HG03521 (cell line): ENCODE measurements around the gene STOX1.
A peak's percentile ranks its signal among the peaks of the same experiment; 100 is the strongest.
"Not testable (repeated sequence)": the region's sequence is repeated elsewhere in the genome, so short reads cannot be mapped to it uniquely, and the experiment has no call there.

Source experiments
- ATAC-seq: cut with Tn5 transposase; IDR thresholded peaks from one replicate; pipeline ENCODE4 v1.9.1; 2021; ENCODE audit warnings: mild to moderate bottlenecking, moderate library complexity; ENCODE audit not compliant: unreplicated experiment

The STOX1 gene

DNA sequence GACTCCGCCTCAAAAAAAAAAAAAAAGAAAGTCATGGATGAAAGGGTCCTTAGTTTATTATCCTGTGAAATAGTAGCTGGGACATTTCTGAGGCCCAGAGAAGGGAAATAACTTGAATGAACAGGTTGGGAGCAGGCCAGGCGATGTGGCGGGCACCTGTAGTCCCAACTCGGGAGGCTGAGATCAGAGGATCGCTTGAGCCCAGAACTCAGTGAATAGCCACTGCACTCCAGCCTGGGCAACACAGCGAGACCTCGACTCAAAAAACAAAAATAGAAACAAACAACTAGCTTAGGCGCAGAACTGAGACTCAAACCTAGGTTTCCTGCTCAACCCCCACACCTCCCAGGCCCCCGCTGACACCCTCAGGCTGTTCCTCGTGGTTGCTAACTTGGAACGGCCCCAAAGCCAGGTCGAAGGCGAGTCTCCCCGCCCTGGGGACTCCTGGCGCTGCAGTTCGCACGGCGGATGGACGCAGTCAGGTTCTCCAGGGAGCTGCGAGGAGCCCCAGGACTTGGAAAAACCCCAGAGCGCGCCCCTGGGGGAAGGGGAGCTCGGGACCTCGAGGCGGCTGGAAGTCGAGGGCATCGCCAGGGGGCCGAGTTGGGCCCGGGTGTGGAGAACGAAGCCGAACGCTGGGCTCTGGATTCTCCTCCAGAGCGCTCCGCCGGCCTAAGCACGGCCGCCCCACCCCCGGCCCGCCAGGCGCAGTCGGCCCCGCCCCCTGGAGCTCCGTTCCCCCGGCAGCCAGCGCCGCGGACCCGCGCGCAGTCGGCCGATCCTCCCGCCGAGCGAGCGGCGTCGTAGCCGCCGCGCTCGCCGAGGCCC is at the start of gene STOX1:
Gene STOX1 (plus strand): TSS at position 768 of the 828 bp plus-strand sequence. CDS start 93 bp downstream, outside the sequence.
- peak; percentile 64 for ATAC-seq

DNA sequence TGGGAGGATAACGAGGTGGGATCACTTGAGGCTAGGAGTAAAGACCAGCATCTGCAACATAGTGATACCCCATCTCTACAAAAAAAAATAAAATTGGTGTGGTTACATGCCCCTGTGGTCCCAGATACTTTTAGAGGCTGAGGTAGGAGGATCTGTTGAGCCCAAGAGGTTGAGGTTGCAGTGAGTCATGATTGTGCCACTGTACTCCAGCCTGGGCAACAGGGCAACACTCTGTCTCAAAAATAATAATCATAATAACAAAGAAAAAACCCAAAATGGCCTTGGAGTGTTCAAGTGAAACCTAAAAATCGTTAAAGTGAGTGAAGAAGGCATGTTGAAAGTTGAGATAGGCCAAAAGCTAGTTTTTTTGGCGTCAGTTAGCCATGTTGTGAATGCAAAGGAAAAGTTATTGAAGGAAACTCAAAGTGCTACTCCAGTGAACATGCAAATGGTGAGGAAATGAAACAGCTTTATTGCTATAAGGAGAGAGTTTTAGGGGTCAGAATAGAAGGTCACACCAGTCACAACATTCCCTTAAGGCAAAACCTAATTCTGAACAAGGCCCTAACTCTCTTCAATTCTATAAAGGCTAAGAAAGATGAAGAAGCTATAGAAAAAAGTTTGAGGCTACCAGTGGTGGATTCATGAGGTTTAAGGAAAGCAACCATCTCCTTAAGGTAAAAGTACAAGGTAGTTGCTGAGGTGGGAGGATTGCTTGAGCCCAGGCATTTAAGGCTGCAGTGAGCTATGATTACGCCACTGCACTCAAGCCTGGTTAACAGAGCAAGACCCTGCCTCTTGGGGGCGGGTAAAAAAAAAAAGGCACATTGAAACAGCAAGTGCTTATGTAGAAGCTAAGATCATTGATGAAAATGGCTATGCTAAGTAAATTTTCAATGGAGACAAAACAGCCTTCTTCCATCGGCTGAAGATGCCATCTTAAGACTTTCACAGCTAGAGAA is 45.4 kb upstream of the STOX1 start:
- no peak for ATAC-seq

GRCh38 chr10:68784476-68784875 is 42.9 kb upstream of the STOX1 start:
- ATAC-seq, result no peak

GRCh38 chr10:68787813-68788212 is 39.5 kb upstream of the STOX1 start:
- no peak for ATAC-seq

GRCh38 chr10:68790476-68790875 is 36.9 kb upstream of the STOX1 start:
- no peak for ATAC-seq

- no peak for ATAC-seq
Measured at GRCh38 chr10:68792115-68792514, 35.2 kb upstream of the STOX1 start.

GRCh38 chr10:68795886-68796532 is 31.3 kb upstream of the STOX1 start:
- ATAC-seq, result no peak

- no peak for ATAC-seq
Measured at GRCh38 chr10:68796605-68797004, 30.7 kb upstream of the STOX1 start.

DNA sequence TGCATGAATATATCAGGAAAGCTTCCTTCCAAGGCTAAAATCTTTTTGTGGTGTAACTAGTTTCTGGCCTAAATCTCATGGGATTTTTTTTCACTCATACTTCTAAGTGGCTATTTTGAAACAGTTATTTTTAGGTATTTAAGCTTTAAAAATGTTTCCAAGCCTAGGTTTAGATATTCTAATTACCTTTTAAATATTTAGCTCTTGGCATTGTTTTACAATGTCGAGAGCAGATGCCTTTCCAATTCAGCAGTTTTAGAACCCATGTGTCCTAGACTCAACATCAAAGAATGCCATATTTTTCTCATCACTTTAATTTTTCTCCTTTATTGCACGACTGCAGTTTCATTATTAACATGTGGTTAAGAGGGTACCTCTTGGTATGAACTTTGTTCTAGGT is 27.1 kb upstream of the STOX1 start:
- no peak for ATAC-seq

- ATAC-seq, result no peak
Measured at GRCh38 chr10:68804692-68805091, 22.6 kb upstream of the STOX1 start.

DNA sequence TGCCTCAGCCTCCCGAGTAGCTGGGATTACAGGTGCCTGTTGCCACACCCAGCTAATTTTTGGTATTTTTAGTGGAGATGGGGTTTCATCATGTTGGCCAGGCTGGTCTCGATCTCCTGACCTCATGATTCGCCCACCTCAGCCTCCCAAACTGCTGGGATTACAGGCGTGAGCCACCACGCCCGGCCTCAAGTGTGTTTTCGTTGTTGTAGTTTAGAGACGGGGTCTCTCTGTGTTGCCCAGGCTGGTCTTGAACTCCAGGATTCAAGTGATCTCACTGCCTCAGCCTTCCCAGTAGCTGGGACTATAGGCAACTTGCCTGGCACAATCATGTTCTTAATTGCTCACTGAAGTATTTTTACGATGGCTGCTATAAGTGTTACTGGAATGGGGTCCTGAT is 16.5 kb upstream of the STOX1 start:
- ATAC-seq, result not testable (repeated sequence)

GRCh38 chr10:68811314-68812009 is 15.9 kb upstream of the STOX1 start:
- ATAC-seq, result no peak

DNA sequence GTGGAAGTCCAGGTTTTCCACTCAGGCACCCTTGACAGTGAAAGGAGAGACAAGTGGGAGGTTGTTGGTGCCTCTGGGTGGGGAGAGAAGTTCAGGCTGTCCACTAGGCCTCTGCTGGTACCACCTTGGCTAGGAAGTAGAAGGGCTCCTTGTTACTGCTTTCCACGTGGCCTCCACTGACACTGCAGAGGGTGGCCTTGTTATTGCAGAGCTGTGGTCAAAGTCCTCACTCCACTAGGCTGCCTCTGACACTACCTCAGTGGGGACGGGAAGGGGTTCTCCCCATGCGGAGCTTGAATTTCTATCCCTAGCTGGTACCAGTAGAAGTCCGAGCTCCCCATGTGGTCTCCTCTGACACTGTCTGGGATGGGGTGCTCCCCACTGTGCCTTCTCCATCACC is 14.9 kb upstream of the STOX1 start:
- no peak for ATAC-seq

DNA sequence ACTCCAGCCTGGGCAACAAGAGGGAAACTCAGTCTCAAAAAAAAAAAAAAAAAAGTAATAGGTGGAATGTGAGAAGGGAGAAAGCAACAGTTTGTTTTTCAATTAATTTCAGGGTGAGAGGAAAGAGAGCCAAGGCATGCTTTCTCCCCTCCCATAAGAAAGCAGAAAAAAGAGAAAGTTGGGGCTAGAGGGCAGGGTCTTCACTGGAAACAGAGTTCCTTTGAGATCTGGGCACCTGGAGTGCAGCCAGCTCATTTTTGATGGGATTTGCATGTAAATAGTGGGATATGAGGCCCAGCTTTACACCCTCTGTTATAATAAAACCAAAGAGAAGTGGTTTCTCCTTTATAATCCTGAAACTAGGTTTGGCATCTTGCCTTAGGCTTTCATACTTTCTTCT is 13.8 kb upstream of the STOX1 start:
- no peak for ATAC-seq

GRCh38 chr10:68816796-68817412 is 10.4 kb upstream of the STOX1 start:
- ATAC-seq, result no peak

- not testable (repeated sequence) for ATAC-seq
Measured at GRCh38 chr10:68820359-68820758, 7.0 kb upstream of the STOX1 start.

GRCh38 chr10:68822626-68823025 is 4.7 kb upstream of the STOX1 start:
- not testable (repeated sequence) for ATAC-seq

GRCh38 chr10:68827592-68827959 is 245 bp downstream of the STOX1 start:
- ATAC-seq, result not testable (repeated sequence)

DNA sequence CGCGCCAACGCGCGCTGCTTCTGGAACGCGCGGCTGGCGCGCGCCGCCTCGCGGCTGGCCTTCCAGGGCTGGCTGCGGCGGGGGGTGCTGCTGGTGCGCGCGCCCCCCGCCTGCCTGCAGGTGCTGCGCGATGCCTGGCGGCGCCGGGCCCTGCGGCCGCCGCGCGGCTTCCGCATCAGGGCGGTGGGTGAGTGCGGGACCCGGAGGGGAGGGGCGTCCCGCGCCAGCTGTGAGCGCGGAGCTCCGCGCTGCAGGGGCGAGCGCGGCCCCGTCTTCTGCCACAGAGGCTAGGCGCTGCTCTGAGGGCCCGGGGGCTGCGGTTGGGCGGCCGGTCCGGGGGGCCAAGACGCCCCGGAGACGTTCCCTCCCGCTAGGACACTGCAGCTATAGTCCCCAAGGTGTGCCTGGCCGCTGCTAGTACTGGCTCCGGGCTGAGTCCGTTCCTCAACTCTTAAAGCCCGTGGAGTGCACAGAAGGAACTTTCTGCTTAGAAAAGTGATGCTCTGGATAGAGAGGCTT is 811 bp downstream of the STOX1 start:
- peak; percentile 39 for ATAC-seq

DNA sequence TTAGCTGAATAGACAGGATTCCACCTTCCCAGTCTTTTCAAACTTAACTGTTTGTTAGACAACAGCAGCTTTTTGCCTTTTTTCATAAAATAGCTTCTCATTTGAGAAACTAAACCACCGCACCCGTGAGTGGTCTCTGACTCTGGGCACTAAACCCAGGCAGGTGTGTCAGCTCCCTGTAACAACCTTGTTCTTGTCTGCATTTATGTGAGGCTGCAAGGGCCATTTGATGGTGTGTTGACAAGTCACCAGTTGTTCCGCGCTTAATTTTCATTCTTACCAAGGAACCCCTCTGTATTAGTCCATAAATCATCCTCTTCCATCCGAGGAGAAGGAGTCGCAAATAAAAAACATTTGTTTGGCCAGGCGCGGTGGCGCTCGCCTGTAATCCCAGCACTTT is 1.5 kb downstream of the STOX1 start:
- no peak for ATAC-seq
